Fibroblast of skin of abdomen (primary cell): ENCODE measurements around the gene KIF2A.

Source experiments
- DNase-seq: peaks from one replicate; pipeline ENCODE4 v3.0.0-alpha.2; 2013

The KIF2A gene

DNA sequence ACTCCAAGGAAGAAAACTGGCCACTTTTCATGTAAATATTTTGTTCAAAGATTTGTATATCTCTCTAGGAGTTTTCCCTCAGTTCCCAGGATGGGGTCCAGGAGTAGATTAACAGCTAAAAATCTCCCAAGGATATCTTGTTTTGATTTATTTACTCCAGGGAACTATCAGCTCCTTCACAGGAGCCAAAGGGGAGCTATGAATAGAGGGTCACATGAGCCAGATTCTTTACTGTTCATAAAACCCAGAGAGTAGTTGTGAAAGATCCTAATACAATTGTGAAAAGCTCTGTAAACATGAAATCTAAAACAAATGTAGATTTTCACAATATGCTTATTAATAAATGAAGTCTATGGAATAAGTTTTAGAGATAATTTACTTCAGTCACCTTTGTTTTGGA, 80.8 kb downstream of the KIF2A start:
- no peak for DNase-seq

DNA sequence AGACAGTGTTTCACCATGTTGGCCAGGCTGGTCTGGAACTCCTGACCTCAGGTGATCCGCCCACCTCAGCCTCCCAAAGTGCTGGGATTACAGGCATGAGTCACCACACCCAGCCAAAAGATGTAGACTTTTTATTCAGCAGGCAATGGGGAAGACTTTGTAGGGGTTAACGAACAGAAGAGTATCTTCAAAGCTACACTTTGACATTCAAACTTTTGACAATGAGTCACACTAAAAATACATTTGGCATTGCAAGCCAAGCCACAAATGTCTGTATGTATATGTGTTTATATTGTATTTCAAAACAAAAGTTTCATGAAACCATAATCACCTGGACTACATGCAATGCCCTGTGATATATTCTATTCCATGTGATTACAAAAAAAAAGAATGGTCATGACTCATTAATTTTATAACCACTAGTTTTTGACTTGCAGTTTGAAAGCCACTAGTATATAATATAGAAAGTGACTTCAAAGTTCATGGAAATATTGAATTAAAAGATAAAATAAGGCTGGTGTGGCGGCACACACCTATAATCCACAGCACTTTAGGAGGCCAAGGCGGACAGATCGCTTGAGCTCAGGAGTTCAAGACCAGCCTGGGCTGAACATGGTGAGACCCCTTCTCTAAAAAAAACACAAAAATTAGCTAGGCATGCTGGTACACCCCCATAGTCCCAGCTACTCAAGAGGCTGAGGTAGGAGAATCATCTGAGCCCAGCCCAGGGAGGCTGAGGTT, 89.4 kb downstream of the KIF2A start:
- peak; percentile 10 for DNase-seq

DNA sequence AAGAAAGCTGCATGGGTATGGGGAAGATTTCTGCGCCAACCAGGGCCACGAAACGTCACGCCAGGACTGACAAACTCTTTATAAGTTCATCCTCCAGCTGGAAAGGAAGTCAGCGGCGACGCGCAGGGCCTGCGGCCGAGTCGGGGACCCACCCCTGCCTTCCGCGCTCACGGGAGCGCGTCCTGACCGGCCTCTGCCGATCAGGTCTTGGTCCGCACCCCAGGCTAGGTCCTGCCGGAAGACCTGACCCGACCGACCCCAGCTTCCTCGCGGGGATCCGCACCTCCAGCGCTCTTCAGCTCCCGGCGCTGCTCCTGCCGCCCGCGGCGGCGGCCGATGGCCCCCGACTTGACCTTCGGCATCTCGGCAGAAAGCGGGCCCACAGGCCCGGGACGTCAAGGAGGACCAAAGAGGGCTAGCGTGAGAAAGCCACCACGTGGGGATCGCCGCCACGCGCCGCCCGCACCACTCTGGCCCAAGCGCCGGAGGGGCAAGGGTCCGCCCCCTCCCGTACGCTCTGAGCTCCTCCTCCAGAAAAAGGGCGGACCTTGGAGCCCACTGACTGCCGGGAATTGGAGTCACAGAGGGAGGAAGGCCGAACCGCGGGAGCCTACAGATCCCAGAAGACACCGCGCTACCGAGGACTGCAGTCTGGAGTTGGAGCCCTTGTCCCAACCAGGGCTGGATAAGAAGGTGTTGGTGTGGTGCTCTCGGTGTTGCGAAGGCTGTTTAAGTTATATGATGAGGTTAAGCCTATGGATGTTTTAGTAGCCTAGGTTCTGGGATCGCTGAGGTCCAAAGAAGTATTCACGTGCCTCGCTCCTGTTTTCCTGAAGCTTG, 97.6 kb downstream of the KIF2A start, which contains the start of gene DIMT1:
Gene DIMT1 (minus strand): TSS at position 495 of the 840 bp plus-strand sequence. CDS start 133 bp downstream, at position 362.
- DNase-seq, result peak; percentile 98

DNA sequence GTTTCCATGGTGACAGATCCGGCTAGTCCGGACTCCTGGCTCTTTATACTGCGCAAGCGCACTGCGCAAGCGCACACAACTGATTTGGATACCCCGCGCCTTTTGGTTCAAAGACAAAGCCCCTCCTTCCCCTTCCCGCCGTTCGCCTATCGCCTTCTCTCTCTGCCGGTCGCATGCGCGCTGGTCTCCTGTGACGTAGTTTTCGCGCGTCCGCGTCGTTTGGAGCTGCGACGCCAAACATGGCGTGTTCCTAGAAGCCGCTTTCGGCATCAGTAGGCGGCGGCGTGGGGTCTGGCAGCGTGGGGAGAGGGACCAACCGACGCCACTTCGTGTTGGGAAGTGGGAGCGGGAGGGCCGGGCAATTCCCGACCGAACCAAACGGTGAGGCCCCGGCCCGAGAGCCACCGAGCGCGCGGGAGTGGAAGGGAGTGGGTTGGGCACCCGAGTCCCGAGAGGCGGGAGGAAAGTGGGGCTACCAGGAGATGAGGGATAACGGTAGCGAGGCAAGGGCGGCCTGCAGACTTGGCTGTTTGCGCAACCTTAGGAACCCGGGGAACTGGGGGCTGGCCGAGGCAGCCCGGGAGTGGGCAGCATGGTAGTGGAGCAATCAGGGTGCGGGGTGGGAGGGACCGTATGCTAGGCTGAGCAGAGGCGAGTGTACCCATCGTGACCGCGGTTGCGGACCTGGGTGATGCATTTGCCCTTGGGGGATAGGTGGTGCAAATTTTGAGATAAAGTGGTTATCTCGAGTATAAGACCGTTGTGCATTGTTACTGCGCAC, 106.7 kb downstream of the KIF2A start, which contains the start of gene IPO11:
Gene IPO11 (plus strand): TSS at position 215 of the 781 bp plus-strand sequence. CDS start 24,517 bp downstream, outside the sequence.
- peak; percentile 100 for DNase-seq

DNA sequence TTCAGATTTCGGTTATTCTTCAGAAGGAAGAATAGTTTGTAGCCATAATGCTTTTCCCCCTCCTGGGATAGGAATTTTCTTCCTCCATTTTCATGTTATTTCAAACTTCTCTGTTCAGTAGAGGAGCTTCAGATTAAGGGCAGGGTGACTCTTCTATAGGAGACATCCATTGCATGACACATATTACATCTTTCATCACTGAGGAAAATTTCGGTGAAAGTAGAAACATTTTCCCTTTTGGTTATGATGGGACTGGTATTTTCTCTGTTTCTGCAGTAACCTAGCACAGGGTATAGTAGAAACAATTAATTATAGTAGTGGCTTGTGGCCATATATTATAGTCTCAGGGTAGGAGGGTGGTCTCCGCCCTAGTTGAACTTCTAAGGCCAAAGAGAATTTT, 107.7 kb downstream of the KIF2A start:
- no peak for DNase-seq

DNA sequence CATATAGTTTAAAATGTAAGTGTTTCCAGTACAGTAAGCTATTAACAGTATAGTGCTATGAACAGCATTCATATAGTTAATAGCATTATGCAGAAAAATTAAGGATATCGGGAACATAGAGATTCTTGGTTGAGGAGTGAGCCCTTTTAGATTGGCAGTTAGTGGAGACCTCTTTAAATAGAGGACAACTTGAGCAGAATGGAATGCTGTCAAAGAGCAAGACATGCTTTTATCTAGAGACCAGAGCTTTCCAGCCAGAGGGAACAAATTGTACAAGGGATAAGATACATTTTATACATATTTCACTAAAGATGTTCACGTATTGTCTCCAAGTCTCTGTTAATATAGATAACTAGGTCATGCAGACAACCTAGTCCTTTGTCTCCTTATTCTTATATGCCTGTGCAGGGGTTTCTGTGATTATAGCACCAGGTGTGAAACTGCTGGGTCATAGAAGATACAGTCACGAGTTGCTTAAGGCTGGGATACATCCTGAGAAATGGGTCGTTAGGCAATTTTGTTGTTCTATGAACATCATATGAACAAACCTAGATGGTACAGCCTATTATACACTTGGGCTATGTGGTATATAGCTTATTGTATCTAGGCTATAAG, 112.6 kb downstream of the KIF2A start:
- no peak for DNase-seq

DNA sequence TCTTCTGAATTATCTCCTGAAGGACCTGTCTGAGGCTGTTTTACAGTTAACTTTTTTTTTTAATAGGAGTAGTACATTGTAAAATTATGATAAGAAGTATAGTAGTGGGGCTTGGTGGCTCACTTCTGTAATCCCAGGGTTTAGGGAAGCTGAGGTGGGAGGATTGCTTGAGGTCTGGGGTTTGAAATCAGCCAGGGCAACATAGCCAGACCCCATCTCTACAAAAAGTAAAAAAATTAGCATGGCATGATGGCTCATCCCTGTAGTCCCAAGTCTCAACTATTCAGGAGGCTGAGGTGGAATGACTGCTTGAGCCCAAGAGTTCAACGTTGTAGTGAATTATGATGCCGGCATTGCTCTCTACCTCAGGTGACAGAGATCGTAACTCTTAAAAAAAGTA, 113.6 kb downstream of the KIF2A start:
- DNase-seq, result no peak

DNA sequence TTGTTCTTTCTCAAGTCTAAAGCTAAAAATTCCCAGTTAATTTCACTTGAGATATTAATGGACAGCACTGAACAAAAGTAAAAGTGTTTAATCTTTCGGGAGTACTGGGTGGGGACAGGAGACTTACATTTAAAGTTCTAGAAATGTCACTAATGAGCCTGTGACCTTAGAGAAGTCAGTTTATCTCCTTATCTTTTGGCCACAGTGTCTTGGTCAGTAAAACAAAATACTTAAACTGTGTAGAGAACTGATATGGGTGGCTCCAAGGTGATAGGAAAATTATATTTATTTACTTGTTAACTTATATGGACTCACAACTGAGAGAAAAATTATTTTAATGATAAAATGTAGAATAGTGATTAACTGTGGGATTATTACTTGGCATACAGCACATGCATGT, 115.4 kb downstream of the KIF2A start:
- no peak for DNase-seq

DNA sequence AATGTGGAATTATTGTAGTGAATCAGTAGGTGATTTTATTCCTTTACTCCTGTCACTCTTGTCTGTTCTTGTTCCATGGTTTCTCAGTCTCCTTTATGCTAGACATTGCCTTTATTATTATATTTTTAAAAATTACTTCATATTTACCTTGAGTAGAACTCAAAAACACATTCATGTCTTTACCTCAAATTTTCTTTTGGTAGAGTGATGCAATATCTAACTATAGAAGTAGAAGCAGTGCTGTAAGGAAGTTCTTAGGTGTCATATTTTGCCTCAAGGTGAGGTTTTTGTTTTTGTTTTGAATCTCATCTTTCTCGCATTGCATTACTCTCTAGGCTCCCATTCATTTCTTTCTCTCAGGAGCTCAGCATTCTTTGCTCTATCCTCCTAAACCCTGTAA, 118.8 kb downstream of the KIF2A start:
- no peak for DNase-seq

DNA sequence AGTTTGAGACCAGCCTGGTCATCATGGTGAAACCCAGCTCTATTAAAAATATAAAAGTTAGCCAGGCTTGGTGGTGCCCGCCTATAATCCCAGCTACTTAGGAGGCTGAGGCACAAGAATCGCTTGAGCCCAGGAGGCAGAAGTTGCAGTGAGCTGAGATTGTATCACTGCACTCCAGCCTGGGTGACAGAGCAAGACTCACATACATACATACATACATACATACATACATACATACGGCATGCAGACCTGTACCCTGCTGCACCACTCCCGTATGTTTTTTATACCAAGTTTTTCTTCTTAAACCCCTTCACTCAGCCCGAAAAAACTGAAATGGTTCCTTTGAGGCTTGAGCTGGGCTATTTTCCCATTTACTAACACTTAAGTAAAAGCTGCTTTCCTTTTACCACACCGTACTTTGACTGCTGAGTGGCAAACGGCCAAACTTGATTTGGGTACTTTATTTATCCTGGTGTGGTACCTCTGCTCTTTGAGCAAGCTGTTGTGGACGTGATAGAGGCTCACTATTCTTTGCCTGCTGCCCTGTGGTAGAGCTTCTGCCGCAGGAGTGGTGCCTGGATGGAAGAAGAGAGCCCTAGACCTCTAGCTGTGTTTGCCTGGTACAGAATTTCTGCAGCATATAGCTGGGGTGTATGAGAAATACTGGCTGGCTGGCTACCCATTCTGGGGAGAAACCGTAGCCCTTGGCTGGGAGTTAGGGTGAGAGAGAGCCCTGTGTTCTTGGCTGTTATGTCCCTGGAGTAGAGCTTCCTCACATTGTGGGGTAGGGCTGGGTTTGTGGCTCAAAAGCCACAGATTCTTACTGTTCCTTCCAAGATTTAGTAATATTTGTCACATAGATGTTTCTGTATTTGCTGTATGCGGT, 126.0 kb downstream of the KIF2A start:
- DNase-seq, result no peak

DNA sequence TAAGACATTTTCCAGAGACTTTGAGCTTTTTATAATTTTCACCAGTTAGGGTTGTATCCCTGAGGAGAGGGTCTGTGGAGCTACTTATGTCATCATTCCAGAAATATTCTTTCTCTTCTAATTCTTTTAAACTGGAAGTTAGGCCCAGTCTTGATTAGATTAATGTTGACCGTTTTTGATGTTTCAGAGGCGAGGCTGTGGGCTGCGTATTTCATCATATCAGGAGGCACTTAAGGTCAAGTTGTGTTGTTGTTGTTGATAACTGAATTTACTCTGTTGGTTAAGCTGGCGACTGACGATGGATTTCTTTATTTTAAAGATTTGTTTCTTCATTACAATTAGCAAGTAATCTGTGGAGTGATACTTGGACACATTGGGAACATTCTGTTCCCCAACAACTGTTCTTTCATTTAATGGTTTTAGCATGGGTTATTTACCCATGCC, 126.6 kb downstream of the KIF2A start:
- DNase-seq, result no peak
